HepG2 (cell line): ENCODE measurements around the gene HNRNPUL2. TPM values are rescaled to one million over a fixed set of nuclear protein-coding genes. Genes with fewer than 3 reads are reported as not detected.

ENCODE experiments used
- AGO2 ChIP-seq: fragments of 200-400 bp; formaldehyde crosslinking; optimal IDR thresholded peaks from 2 replicates; pipeline ENCODE3; 2017; ENCODE audit warnings: mild to moderate bottlenecking, low read depth, low read length, moderate library complexity
- BCL6 ChIP-seq: IDR thresholded peaks from 2 replicates; pipeline ENCODE4 v1.6.1; 2016; ENCODE audit warnings: missing genetic modification reagents, missing compliant biosample characterization
- GATAD2A ChIP-seq: IDR thresholded peaks from 2 replicates; pipeline ENCODE4 v1.6.1; 2016
- MEIS2 ChIP-seq: sonication (generic); formaldehyde crosslinking; IDR thresholded peaks from 2 replicates; pipeline ENCODE4 v1.9.0; 2021; ENCODE audit warnings: mild to moderate bottlenecking, missing genetic modification reagents
- POLR2A ChIP-seq, 2 experiments: IDR thresholded peaks; 2 replicates each; pipeline ENCODE4 v1.6.1; 2011; ENCODE audit warnings: low read depth in 2 of 2, low read length in 2 of 2, mild to moderate bottlenecking in 1 of 2, moderate library complexity in 1 of 2; ENCODE audit not compliant: insufficient read depth in 1 of 2
- RELA ChIP-seq: sonication (generic); formaldehyde crosslinking; IDR thresholded peaks from 2 replicates; pipeline ENCODE4 v1.4.0; 2020; ENCODE audit warnings: missing genetic modification reagents
- SALL1 ChIP-seq: sonication (generic); formaldehyde crosslinking; IDR thresholded peaks from 2 replicates; pipeline ENCODE4 v1.8.0; 2022; ENCODE audit warnings: mild to moderate bottlenecking, missing genetic modification reagents
- SP2 ChIP-seq: sonication (generic); formaldehyde crosslinking; IDR thresholded peaks from 2 replicates; pipeline ENCODE4 v1.5.1; 2020; ENCODE audit warnings: mild to moderate bottlenecking, missing genetic modification reagents
- ZBTB7A ChIP-seq: sonication (generic); formaldehyde crosslinking; IDR thresholded peaks from 2 replicates; pipeline ENCODE4 v1.8.0; 2022; ENCODE audit warnings: mild to moderate bottlenecking, missing genetic modification reagents
- ZNF260 ChIP-seq: sonication (generic); formaldehyde crosslinking; IDR thresholded peaks from 2 replicates; pipeline ENCODE4 v1.4.0; 2020; ENCODE audit warnings: missing genetic modification reagents, low read depth, mild to moderate bottlenecking, borderline replicate concordance
- ZNF446 ChIP-seq: sonication (generic); formaldehyde crosslinking; IDR thresholded peaks from 2 replicates; pipeline ENCODE4 v1.5.0; 2020; ENCODE audit warnings: mild to moderate bottlenecking, missing genetic modification reagents
- ZNF709 ChIP-seq: sonication (generic); formaldehyde crosslinking; IDR thresholded peaks from 2 replicates; pipeline ENCODE4 v1.5.0; 2020; ENCODE audit warnings: mild to moderate bottlenecking, missing genetic modification reagents
- polyA plus RNA-seq, 8 experiments: library from polyadenylated mRNA; depleted of rRNA in 3 of 8; stranded (reverse) in 7 of 8; unstranded in 1 of 8; fragments of >200 nt; fragmentation: Illumina TruSeq in 4 of 8; extraction: Trizol in 4 of 8; gene quantifications; 2 replicates each; pipeline versions ENCODE4 v1.2.1 to v1.2.3, GENCODE V29; 2011 to 2016; ENCODE audit warnings: low read depth in 4 of 8, missing spikeins in 1 of 8, mixed read lengths in 1 of 8; ENCODE audit not compliant: insufficient read depth in 1 of 8
- total RNA-seq, 5 experiments: library from RNA; depleted of rRNA; stranded (reverse); fragments of >200 nt; fragmentation: Illumina TruSeq; extraction: Trizol; gene quantifications; 2 replicates each; pipeline ENCODE4 v1.2.3, GENCODE V29; 2016; ENCODE audit warnings: low read depth in 1 of 5
- TF ChIP-seq, protein P1 (sequence below): sonication (generic); formaldehyde crosslinking; conservative IDR thresholded peaks from 2 replicates; pipeline ENCODE4 v1.4.0; 2020; ENCODE audit warnings: mild to moderate bottlenecking, missing genetic modification reagents, moderate library complexity
- TF ChIP-seq, protein P2 (sequence below): sonication (generic); formaldehyde crosslinking; conservative IDR thresholded peaks from 2 replicates; pipeline ENCODE4 v1.4.0; 2020; ENCODE audit warnings: missing genetic modification reagents
- TF ChIP-seq, protein P3 (sequence below): sonication (generic); formaldehyde crosslinking; IDR thresholded peaks from 2 replicates; pipeline ENCODE4 v1.4.0; 2020; ENCODE audit warnings: mild to moderate bottlenecking, missing genetic modification reagents
- TF ChIP-seq, protein P4 (sequence below): sonication (generic); formaldehyde crosslinking; IDR thresholded peaks from 2 replicates; pipeline ENCODE4 v1.4.0; 2020; ENCODE audit warnings: mild to moderate bottlenecking, missing genetic modification reagents
- TF ChIP-seq, protein P5 (sequence below): sonication (generic); formaldehyde crosslinking; IDR thresholded peaks from 2 replicates; pipeline ENCODE4 v1.8.1; 2023; ENCODE audit warnings: mild to moderate bottlenecking, moderate library complexity, missing genetic modification reagents
- TF ChIP-seq, protein P6 (sequence below): sonication (generic); formaldehyde crosslinking; IDR thresholded peaks from 2 replicates; pipeline ENCODE4 v1.4.0; 2020; ENCODE audit warnings: mild to moderate bottlenecking, low read depth, missing genetic modification reagents
- TF ChIP-seq, protein P7 (sequence below): sonication (generic); formaldehyde crosslinking; IDR thresholded peaks from 2 replicates; pipeline ENCODE4 v1.5.1; 2020; ENCODE audit warnings: missing genetic modification reagents, mild to moderate bottlenecking, borderline replicate concordance
- TF ChIP-seq, protein P8 (sequence below): IDR thresholded peaks from 2 replicates; pipeline ENCODE4 v1.6.1; 2016; ENCODE audit warnings: low read depth, borderline replicate concordance

The HNRNPUL2 gene
- total and polyA plus RNA-seq, 2 of the 13 experiments (the other 11 are each of a cell fraction or from before 2014, with no cell fraction given), result 8.4 to 9.6 TPM

DNA sequence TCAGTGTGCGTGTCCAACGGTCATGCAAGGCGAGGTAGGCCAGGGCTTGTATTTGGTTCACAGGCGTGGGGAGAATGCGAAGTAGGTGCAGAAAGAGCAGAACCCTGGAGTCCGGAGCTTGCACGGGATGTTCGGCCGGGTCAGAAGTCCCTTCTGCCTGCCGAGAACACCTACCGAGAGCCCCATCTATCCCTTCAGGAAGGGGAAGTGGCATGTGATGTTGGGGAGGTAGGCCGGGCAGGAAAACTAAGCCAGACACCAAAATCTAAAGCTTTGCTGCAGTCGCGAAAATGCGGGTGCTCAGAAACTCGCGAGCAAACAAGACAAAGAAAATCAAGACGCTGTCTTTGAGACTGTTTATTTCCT lies 43.5 kb upstream of the HNRNPUL2 start (continued):
- TF ChIP-seq, protein P1, sequence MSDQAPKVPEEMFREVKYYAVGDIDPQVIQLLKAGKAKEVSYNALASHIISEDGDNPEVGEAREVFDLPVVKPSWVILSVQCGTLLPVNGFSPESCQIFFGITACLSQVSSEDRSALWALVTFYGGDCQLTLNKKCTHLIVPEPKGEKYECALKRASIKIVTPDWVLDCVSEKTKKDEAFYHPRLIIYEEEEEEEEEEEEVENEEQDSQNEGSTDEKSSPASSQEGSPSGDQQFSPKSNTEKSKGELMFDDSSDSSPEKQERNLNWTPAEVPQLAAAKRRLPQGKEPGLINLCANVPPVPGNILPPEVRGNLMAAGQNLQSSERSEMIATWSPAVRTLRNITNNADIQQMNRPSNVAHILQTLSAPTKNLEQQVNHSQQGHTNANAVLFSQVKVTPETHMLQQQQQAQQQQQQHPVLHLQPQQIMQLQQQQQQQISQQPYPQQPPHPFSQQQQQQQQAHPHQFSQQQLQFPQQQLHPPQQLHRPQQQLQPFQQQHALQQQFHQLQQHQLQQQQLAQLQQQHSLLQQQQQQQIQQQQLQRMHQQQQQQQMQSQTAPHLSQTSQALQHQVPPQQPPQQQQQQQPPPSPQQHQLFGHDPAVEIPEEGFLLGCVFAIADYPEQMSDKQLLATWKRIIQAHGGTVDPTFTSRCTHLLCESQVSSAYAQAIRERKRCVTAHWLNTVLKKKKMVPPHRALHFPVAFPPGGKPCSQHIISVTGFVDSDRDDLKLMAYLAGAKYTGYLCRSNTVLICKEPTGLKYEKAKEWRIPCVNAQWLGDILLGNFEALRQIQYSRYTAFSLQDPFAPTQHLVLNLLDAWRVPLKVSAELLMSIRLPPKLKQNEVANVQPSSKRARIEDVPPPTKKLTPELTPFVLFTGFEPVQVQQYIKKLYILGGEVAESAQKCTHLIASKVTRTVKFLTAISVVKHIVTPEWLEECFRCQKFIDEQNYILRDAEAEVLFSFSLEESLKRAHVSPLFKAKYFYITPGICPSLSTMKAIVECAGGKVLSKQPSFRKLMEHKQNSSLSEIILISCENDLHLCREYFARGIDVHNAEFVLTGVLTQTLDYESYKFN, result no peak
- TF ChIP-seq, protein P2, sequence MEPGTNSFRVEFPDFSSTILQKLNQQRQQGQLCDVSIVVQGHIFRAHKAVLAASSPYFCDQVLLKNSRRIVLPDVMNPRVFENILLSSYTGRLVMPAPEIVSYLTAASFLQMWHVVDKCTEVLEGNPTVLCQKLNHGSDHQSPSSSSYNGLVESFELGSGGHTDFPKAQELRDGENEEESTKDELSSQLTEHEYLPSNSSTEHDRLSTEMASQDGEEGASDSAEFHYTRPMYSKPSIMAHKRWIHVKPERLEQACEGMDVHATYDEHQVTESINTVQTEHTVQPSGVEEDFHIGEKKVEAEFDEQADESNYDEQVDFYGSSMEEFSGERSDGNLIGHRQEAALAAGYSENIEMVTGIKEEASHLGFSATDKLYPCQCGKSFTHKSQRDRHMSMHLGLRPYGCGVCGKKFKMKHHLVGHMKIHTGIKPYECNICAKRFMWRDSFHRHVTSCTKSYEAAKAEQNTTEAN (CRISPR knock-in tag), result no peak
- TF ChIP-seq ZNF709 (CRISPR knock-in tag) (0 out of 2 replicates have a peak, but pooled peaks have one; percentile 30), ZNF260 (CRISPR knock-in tag) (no peak), MEIS2 (CRISPR knock-in tag) (peak; percentile 37; the same call in 1 of the 2 replicates), GATAD2A (0 out of 2 replicates have a peak, but pooled peaks have one; percentile 3), ZNF446 (CRISPR knock-in tag) (peak; percentile 28; the same call in 1 of the 2 replicates), RELA (CRISPR knock-in tag) (no peak), SALL1 (CRISPR knock-in tag) (0 out of 2 replicates have a peak, but pooled peaks have one; percentile 5), ZBTB7A (CRISPR knock-in tag) (no peak), POLR2A (IDR thresholded peaks at IDR 0.05; ENCODE audit: insufficient read depth in 1 of 2, low read depth in 2 of 2, low read length in 2 of 2) (0 out of 4 replicates have a peak, but pooled peaks of 1 of the 2 experiments have one; percentile 13), AGO2 (peak; percentile 4), SP2 (CRISPR knock-in tag) (no peak), BCL6 (CRISPR knock-in tag) (no peak)
- TF ChIP-seq, protein P3, sequence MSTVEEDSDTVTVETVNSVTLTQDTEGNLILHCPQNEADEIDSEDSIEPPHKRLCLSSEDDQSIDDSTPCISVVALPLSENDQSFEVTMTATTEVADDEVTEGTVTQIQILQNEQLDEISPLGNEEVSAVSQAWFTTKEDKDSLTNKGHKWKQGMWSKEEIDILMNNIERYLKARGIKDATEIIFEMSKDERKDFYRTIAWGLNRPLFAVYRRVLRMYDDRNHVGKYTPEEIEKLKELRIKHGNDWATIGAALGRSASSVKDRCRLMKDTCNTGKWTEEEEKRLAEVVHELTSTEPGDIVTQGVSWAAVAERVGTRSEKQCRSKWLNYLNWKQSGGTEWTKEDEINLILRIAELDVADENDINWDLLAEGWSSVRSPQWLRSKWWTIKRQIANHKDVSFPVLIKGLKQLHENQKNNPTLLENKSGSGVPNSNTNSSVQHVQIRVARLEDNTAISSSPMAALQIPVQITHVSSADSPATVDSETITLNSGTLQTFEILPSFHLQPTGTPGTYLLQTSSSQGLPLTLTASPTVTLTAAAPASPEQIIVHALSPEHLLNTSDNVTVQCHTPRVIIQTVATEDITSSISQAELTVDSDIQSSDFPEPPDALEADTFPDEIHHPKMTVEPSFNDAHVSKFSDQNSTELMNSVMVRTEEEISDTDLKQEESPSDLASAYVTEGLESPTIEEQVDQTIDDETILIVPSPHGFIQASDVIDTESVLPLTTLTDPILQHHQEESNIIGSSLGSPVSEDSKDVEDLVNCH (CRISPR knock-in tag), result no peak
- TF ChIP-seq, protein P4, sequence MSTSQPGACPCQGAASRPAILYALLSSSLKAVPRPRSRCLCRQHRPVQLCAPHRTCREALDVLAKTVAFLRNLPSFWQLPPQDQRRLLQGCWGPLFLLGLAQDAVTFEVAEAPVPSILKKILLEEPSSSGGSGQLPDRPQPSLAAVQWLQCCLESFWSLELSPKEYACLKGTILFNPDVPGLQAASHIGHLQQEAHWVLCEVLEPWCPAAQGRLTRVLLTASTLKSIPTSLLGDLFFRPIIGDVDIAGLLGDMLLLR (CRISPR knock-in tag), result peak; percentile 41; the same call in 1 of the 2 replicates
- TF ChIP-seq, protein P5, sequence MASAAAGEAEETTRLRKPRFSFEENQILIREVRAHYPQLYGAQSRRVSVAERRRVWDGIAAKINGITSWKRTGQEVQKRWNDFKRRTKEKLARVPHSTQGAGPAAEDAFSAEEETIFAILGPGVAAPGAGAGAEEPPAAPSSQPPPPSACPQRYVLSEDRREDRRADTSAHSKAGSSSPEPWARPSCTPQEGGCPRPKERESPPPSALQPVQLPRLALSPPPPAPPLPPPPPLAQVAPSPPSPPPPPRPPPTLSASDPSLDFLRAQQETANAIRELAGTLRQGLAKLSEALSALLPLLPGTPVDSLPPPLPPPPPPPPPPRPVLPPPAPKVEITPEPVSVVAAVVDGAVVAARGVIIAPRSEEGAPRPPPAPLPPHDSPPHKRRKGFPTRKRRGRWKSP (CRISPR knock-in tag), result 0 out of 2 replicates have a peak, but pooled peaks have one; percentile 40
- TF ChIP-seq, protein P6, sequence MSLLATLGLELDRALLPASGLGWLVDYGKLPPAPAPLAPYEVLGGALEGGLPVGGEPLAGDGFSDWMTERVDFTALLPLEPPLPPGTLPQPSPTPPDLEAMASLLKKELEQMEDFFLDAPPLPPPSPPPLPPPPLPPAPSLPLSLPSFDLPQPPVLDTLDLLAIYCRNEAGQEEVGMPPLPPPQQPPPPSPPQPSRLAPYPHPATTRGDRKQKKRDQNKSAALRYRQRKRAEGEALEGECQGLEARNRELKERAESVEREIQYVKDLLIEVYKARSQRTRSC (CRISPR knock-in tag), result no peak
- TF ChIP-seq, protein P7, sequence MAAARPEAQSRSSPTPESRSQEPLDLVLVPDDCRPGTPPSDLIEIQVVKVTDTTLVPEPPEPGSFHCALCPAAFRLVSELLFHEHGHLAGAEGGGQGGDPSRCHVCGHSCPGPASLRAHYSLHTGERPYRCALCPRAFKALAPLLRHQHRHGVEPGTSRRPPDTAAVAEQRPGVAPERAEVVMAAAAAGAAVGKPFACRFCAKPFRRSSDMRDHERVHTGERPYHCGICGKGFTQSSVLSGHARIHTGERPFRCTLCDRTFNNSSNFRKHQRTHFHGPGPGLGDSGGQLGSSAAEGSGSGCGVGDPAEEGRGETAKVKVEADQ (CRISPR knock-in tag), result no peak
- TF ChIP-seq, protein P8, sequence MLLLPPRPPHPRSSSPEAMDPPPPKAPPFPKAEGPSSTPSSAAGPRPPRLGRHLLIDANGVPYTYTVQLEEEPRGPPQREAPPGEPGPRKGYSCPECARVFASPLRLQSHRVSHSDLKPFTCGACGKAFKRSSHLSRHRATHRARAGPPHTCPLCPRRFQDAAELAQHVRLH (CRISPR knock-in tag), result no peak
